MM.1S (cell line): ENCODE data around the gene COL6A2.

Experiments used
- DNase-seq: peaks from one replicate; pipeline ENCODE4 v3.0.0-alpha.2; 2015
- H2AFZ ChIP-seq: fragments of 300-600 bp; sonication (generic); 2 replicates; pipeline ENCODE4 v1.6.0; 2016; ENCODE audit warnings: antibody characterized with exemption, low read length
- H3F3A ChIP-seq: fragments of 300-600 bp; sonication (generic); 2 replicates; pipeline ENCODE4 v1.6.1; 2016; ENCODE audit warnings: mild to moderate bottlenecking, antibody characterized with exemption, low read length, moderate library complexity, mixed read lengths; ENCODE audit not compliant: insufficient read depth
- H3K27ac ChIP-seq: fragments of 300-600 bp; sonication (generic); 2 replicates; pipeline ENCODE4 v1.5.1; 2016; ENCODE audit warnings: mild to moderate bottlenecking, low read length
- H3K27me3 ChIP-seq: fragments of 300-600 bp; sonication (generic); replicated peaks from 2 replicates; pipeline ENCODE4 v1.6.0; 2016; ENCODE audit warnings: low read length; ENCODE audit not compliant: insufficient read depth
- H3K36me3 ChIP-seq: fragments of 300-600 bp; sonication (generic); replicated peaks from 2 replicates; pipeline ENCODE4 v1.6.1; 2016; ENCODE audit warnings: mild to moderate bottlenecking, low read length, mixed read lengths; ENCODE audit not compliant: insufficient read depth
- H3K4me1 ChIP-seq: fragments of 300-600 bp; sonication (generic); 2 replicates; pipeline ENCODE4 v1.6.1; 2016; ENCODE audit warnings: low read length, mixed read lengths
- H3K4me2 ChIP-seq: fragments of 300-600 bp; sonication (generic); 2 replicates; pipeline ENCODE4 v1.6.0; 2016; ENCODE audit warnings: low read depth, low read length
- H3K4me3 ChIP-seq: fragments of 300-600 bp; sonication (generic); 2 replicates; pipeline ENCODE4 v1.5.1; 2016; ENCODE audit warnings: low read length, mixed read lengths
- H3K79me2 ChIP-seq: fragments of 300-600 bp; sonication (generic); 2 replicates; pipeline ENCODE4 v1.6.1; 2016; ENCODE audit warnings: mixed run types, low read length, mixed read lengths
- H3K9ac ChIP-seq: fragments of 300-600 bp; sonication (generic); 2 replicates; pipeline ENCODE4 v1.6.1; 2016; ENCODE audit warnings: low read length, mixed read lengths
- H3K9me2 ChIP-seq: fragments of 300-600 bp; sonication (generic); replicated peaks from 2 replicates; pipeline ENCODE4 v1.6.1; 2016; ENCODE audit warnings: mild to moderate bottlenecking, low read length, mixed read lengths; ENCODE audit not compliant: insufficient read depth
- H3K9me3 ChIP-seq: fragments of 300-600 bp; sonication (generic); replicated peaks from 2 replicates; pipeline ENCODE4 v1.6.1; 2016; ENCODE audit warnings: mild to moderate bottlenecking, low read length, mixed read lengths; ENCODE audit not compliant: insufficient read depth
- H4K20me1 ChIP-seq: fragments of 300-600 bp; sonication (generic); 2 replicates; pipeline ENCODE4 v1.6.1; 2016; ENCODE audit warnings: mild to moderate bottlenecking, low read length, moderate library complexity, mixed read lengths; ENCODE audit not compliant: insufficient read depth
- CTCF ChIP-seq: fragments of 300-600 bp; sonication (generic); IDR thresholded peaks from 2 replicates; pipeline ENCODE4 v1.5.1; 2016; ENCODE audit warnings: antibody characterized with exemption, low read length, mixed read lengths
- EZH2 ChIP-seq: fragments of 300-600 bp; sonication (generic); optimal IDR thresholded peaks from 2 replicates; pipeline ENCODE3; 2017; ENCODE audit warnings: low read depth, mild to moderate bottlenecking, antibody characterized with exemption, low read length, mixed read lengths
- EZH2phosphoT487 ChIP-seq: fragments of 300-600 bp; sonication (generic); IDR thresholded peaks from 2 replicates; pipeline ENCODE4 v1.6.1; 2018; ENCODE audit warnings: antibody characterized with exemption, low read length

Gene COL6A2

GRCh38 chr21:46079352-46080170, 18.4 kb upstream of the COL6A2 start:
- TF ChIP-seq CTCF (no peak), EZH2phosphoT487 (no peak), EZH2 (no peak)
- Histone ChIP-seq H3K4me1 (no peaks in the 10 kb centered on the region), H3K27ac (no peak overlapping the region), H3K9ac (no peak overlapping the region), H3K27me3 (peaks cover 98% of the 10 kb centered on the region), H3K4me2 (no peak overlapping the region), H4K20me1 (no peaks in the 10 kb centered on the region), H3K9me2 (no peaks in the 10 kb centered on the region), H2AFZ (no peak overlapping the region), H3K4me3 (no peak overlapping the region), H3F3A (no peaks in the 10 kb centered on the region), H3K9me3 (no peaks in the 10 kb centered on the region), H3K36me3 (no peaks in the 10 kb centered on the region), H3K79me2 (no peaks in the 10 kb centered on the region)
- DNase-seq, result no peak

GRCh38 chr21:46080171-46081021, 17.5 kb upstream of the COL6A2 start:
- Histone ChIP-seq H4K20me1 (no peaks in the 10 kb centered on the region), H3K4me1 (no peaks in the 10 kb centered on the region), H3K4me2 (no peak overlapping the region), H3F3A (no peaks in the 10 kb centered on the region), H3K27ac (no peak overlapping the region), H3K9me2 (no peaks in the 10 kb centered on the region), H3K9ac (no peak overlapping the region), H3K9me3 (no peaks in the 10 kb centered on the region), H3K4me3 (no peak overlapping the region), H3K36me3 (no peaks in the 10 kb centered on the region), H3K79me2 (no peaks in the 10 kb centered on the region), H2AFZ (no peak overlapping the region), H3K27me3 (peaks cover 92% of the 10 kb centered on the region)
- no peak for DNase-seq
- TF ChIP-seq CTCF (no peak), EZH2phosphoT487 (no peak), EZH2 (no peak)

- no peaks in the 10 kb centered on the region for H3K9me2 ChIP-seq
- H3K27me3 ChIP-seq, result peaks cover 90% of the 10 kb centered on the region
- no peak overlapping the region for H3K4me3 ChIP-seq
- no peaks in the 10 kb centered on the region for H3F3A ChIP-seq
- no peaks in the 10 kb centered on the region for H3K4me1 ChIP-seq
- H3K9ac ChIP-seq, result no peak overlapping the region
- H3K27ac ChIP-seq, result no peak overlapping the region
- H2AFZ ChIP-seq, result no peak overlapping the region
- no peaks in the 10 kb centered on the region for H3K36me3 ChIP-seq
- no peaks in the 10 kb centered on the region for H3K9me3 ChIP-seq
- TF ChIP-seq EZH2phosphoT487, result no peak
- no peak for TF ChIP-seq CTCF
- no peak for TF ChIP-seq EZH2
- DNase-seq, result no peak
- no peaks in the 10 kb centered on the region for H4K20me1 ChIP-seq
- no peak overlapping the region for H3K4me2 ChIP-seq
- no peaks in the 10 kb centered on the region for H3K79me2 ChIP-seq
Measured at GRCh38 chr21:46081022-46081861, 16.7 kb upstream of the COL6A2 start.
